ENCODE results near the gene LRRC45.

The LRRC45 gene

GRCh38 chr17:81999587-81999975 lies 23.5 kb upstream of the LRRC45 start:
- H3K27ac ChIP-seq (replicated peaks): no peak overlapping the region

GRCh38 chr17:81999976-82000802 lies 22.9 kb upstream of the LRRC45 start:
- no peak for TF ChIP-seq SPI1 (IDR thresholded peaks at IDR 0.05; ENCODE audit: borderline replicate concordance, low read depth)
- TF ChIP-seq POLR2AphosphoS5 (IDR thresholded peaks at IDR 0.05; ENCODE audit: low read depth): no peak
- no peak for TF ChIP-seq GABPA (IDR thresholded peaks at IDR 0.05; ENCODE audit: low read depth)
- TF ChIP-seq REST (IDR thresholded peaks at IDR 0.05; ENCODE audit: insufficient replicate concordance, low read depth): no peak
- TF ChIP-seq CTCF (IDR thresholded peaks at IDR 0.05; ENCODE audit: insufficient read depth, low read length): no peak
- Histone ChIP-seq H3K27ac (replicated peaks) (no peak overlapping the region), H3K27me3 (ENCODE audit: insufficient read depth, poor library complexity, severe bottlenecking) (no peaks in the 10 kb centered on the region), H3K4me3 (replicated peaks; ENCODE audit: insufficient read depth, low read length) (no peak overlapping the region)
- DNase-seq (ENCODE audit: low read depth in 1 of 2, low spot score in 1 of 2): no peak

More at GRCh38 chr17:81999587-81999975, 23.5 kb upstream of the LRRC45 start:
- Histone ChIP-seq H3K4me3 (replicated peaks; ENCODE audit: insufficient read depth, low read length) (no peak overlapping the region), H3K27me3 (ENCODE audit: insufficient read depth, poor library complexity, severe bottlenecking) (no peaks in the 10 kb centered on the region)
- DNase-seq (ENCODE audit: low read depth in 1 of 2, low spot score in 1 of 2): no peak
- TF ChIP-seq REST (IDR thresholded peaks at IDR 0.05; ENCODE audit: insufficient replicate concordance, low read depth) (no peak), CTCF (IDR thresholded peaks at IDR 0.05; ENCODE audit: insufficient read depth, low read length) (no peak), POLR2AphosphoS5 (IDR thresholded peaks at IDR 0.05; ENCODE audit: low read depth) (no peak), GABPA (IDR thresholded peaks at IDR 0.05; ENCODE audit: low read depth) (no peak)

GRCh38 chr17:82000803-82001570 lies 22.1 kb upstream of the LRRC45 start:
- no peak for TF ChIP-seq POLR2AphosphoS5 (IDR thresholded peaks at IDR 0.05; ENCODE audit: low read depth)
- no peaks in the 10 kb centered on the region for H3K27me3 ChIP-seq (ENCODE audit: insufficient read depth, poor library complexity, severe bottlenecking)
- no peak overlapping the region for H3K4me3 ChIP-seq (replicated peaks; ENCODE audit: insufficient read depth, low read length)
- no peak for DNase-seq (ENCODE audit: low read depth in 1 of 2, low spot score in 1 of 2)
- H3K27ac ChIP-seq (replicated peaks): no peak overlapping the region

- DNase-seq (ENCODE audit: low read depth in 1 of 2, low spot score in 1 of 2): no peak
- H3K27ac ChIP-seq (replicated peaks): no peak overlapping the region
- TF ChIP-seq REST (IDR thresholded peaks at IDR 0.05; ENCODE audit: insufficient replicate concordance, low read depth) (no peak), CTCF (IDR thresholded peaks at IDR 0.05; ENCODE audit: insufficient read depth, low read length) (no peak), SPI1 (IDR thresholded peaks at IDR 0.05; ENCODE audit: borderline replicate concordance, low read depth) (no peak), POLR2AphosphoS5 (IDR thresholded peaks at IDR 0.05; ENCODE audit: low read depth) (no peak), GABPA (IDR thresholded peaks at IDR 0.05; ENCODE audit: low read depth) (no peak)
- no peak overlapping the region for H3K4me3 ChIP-seq (replicated peaks; ENCODE audit: insufficient read depth, low read length)
- H3K27me3 ChIP-seq (ENCODE audit: insufficient read depth, poor library complexity, severe bottlenecking): no peaks in the 10 kb centered on the region
Measured at GRCh38 chr17:82001571-82002056, 21.5 kb upstream of the LRRC45 start.

Measured in HL-60 (cell line).